ENCODE measurements around the gene RNF144A.

GRCh38 chr2:6993229-6993640 is 76.0 kb downstream of the RNF144A start:
- no peak for TF ChIP-seq CTCF (IDR thresholded peaks at IDR 0.05; ENCODE audit: low read depth, low read length)
- TF ChIP-seq POLR2A (IDR thresholded peaks at IDR 0.05; ENCODE audit: extremely low read depth, insufficient read length) = no peak
- no peak for TF ChIP-seq MYC (IDR thresholded peaks at IDR 0.05; ENCODE audit: low read depth, low read length)
- TF ChIP-seq MAX (IDR thresholded peaks at IDR 0.05; ENCODE audit: low read depth, low read length) = no peak

Measured in NB4 (cell line).